Stomach (tissue), 9 donors: ENCODE data around the gene SLC6A5. TPM values are rescaled to one million over a fixed set of nuclear protein-coding genes. Genes with fewer than 3 reads are reported as not detected.
A peak's percentile ranks its signal among the peaks of the same experiment; 100 is the strongest.

Experiments
- DNase-seq, 2 donors: peaks; one replicate each; pipeline versions ENCODE4 v3.0.0 to v3.0.0-alpha.2; 2013 to 2019
- H3K27ac ChIP-seq, 5 donors: fragments of 200-600 bp in 4 of 5; sonication (generic) in 4 of 5; one replicate each; pipeline ENCODE4 v1.5.1; 2013 to 2019; ENCODE audit warnings: mild to moderate bottlenecking in 1 of 5, moderate library complexity in 1 of 5
- H3K27me3 ChIP-seq, 3 donors: fragments of 200-600 bp; sonication (generic); one replicate each; pipeline ENCODE4 v1.5.1; 2017 to 2019; ENCODE audit warnings: mixed run types in 1 of 3
- H3K36me3 ChIP-seq, 4 donors: fragments of 200-600 bp; sonication (generic); 1 replicate in 3 of 4; 2 replicates in 1 of 4; pipeline ENCODE4 v1.5.1; 2016 to 2019
- H3K4me1 ChIP-seq, 4 donors: fragments of 200-600 bp; sonication (generic); one replicate each; pipeline ENCODE4 v1.5.1; 2016 to 2019
- H3K4me3 ChIP-seq, 4 donors: fragments of 200-600 bp; sonication (generic) in 3 of 4; one replicate each; pipeline ENCODE4 v1.5.1; 2016 to 2019; ENCODE audit warnings: mild to moderate bottlenecking in 1 of 4
- H3K9me3 ChIP-seq, 4 donors: fragments of 200-600 bp; sonication (generic); one replicate each; pipeline ENCODE4 v1.5.1; 2016 to 2019
- CTCF ChIP-seq, 7 experiments: fragments of 450-650 bp in 4 of 7; fragments of 200-600 bp in 3 of 7; sonication (generic) in 3 of 7; IDR thresholded peaks; one replicate each; pipeline ENCODE4 v1.5.1; 2016 to 2019; ENCODE audit warnings: antibody characterized with exemption in 7 of 7, control low read depth in 2 of 7, mild to moderate bottlenecking in 1 of 7
- EP300 ChIP-seq: sonication (generic); formaldehyde crosslinking; IDR thresholded peaks from one replicate; pipeline ENCODE4 v1.6.1; 2017; ENCODE audit warnings: antibody characterized with exemption
- POLR2A ChIP-seq, 4 donors: fragments of 450-650 bp; IDR thresholded peaks; one replicate each; pipeline ENCODE4 v1.6.1; 2016; ENCODE audit warnings: antibody characterized with exemption in 4 of 4, control low read depth in 2 of 4, mild to moderate bottlenecking in 1 of 4, moderate library complexity in 1 of 4
- POLR2AphosphoS5 ChIP-seq, 3 donors: sonication (generic); formaldehyde crosslinking; IDR thresholded peaks; one replicate each; pipeline ENCODE4 v1.6.1; 2016; ENCODE audit warnings: antibody characterized with exemption in 3 of 3
- WGBS, 5 donors: extraction: QIAGEN DNeasy Blood & Tissue Kit in 3 of 5; methylation state at CpG; one replicate each; pipeline versions ENCODE4 v1.1.5 to v1.1.7; 2013 to 2018; 5-methylcytosine and 5-hydroxymethylcytosine counted together
- intact Hi-C: fragments of 100-400 bp; cut with DNase I; formaldehyde crosslinking; loops from one replicate; pipeline ENCODE4 v1.15.1; 2023; ENCODE audit warnings: low total_unique reads
- polyA plus RNA-seq, 3 donors: library from polyadenylated mRNA; stranded (reverse); fragments of 200-250 nt; gene quantifications; one replicate each; pipeline ENCODE4 v1.2.3, GENCODE V29; 2013
- total RNA-seq, 5 donors: library from RNA; depleted of rRNA; stranded (reverse); fragments of >200 nt; gene quantifications; one replicate each; pipeline versions ENCODE4 v1.1.0 to v1.2.3, GENCODE V29; 2014 to 2016
- donor health status: healthy with polysubstance abuse.
- donor health status: Bipolar disorder and iron deficiency.
- donor health status: healthy.

Gene SLC6A5
- total and polyA plus RNA-seq, 8 donors: not detected

GRCh38 chr11:20672575-20672974 lies 73.2 kb downstream of the SLC6A5 start:
- Histone ChIP-seq H3K4me3 (no peak overlapping the region), H3K27me3 (peaks cover 9 to 72% (median 45%) of the 10 kb centered on the region in 3 donors), H3K36me3 (no peaks in the 10 kb centered on the region), H3K9me3 (no peaks in the 10 kb centered on the region), H3K27ac (no peak overlapping the region), H3K4me1 (peaks cover 8 to 23% (median 19%) of the 10 kb centered on the region in 4 donors)
- intact Hi-C loops: no loop called here
- TF ChIP-seq CTCF (IDR thresholded peaks at IDR 0.05) (peak in 1 of 7 experiments; percentile 14), POLR2A (IDR thresholded peaks at IDR 0.05) (no peak), POLR2AphosphoS5 (IDR thresholded peaks at IDR 0.05) (no peak)
- WGBS, 5 donors: 21 to 36% (median 31%) methylated on average over 2 of the region's 2 CpGs
- peak in 1 of 2 donors; percentile 18 for DNase-seq

- no peak for DNase-seq
- intact Hi-C loops: no loop called here
- H3K36me3 ChIP-seq: no peaks in the 10 kb centered on the region
- no peak for TF ChIP-seq CTCF (IDR thresholded peaks at IDR 0.05)
- TF ChIP-seq EP300: no peak
- no peak for TF ChIP-seq POLR2AphosphoS5 (IDR thresholded peaks at IDR 0.05)
- TF ChIP-seq POLR2A (IDR thresholded peaks at IDR 0.05): no peak
- H3K9me3 ChIP-seq: no peaks in the 10 kb centered on the region
- H3K4me1 ChIP-seq: no peaks in the 10 kb centered on the region
- H3K27ac ChIP-seq: no peak overlapping the region
- peaks cover 0 to 31% (median 6%) of the 10 kb centered on the region in 3 donors for H3K27me3 ChIP-seq
- 89 to 100% (median 96%) methylated on average over 2 of the region's 2 CpGs for WGBS, 5 donors
- no peak overlapping the region for H3K4me3 ChIP-seq
Measured at GRCh38 chr11:20676658-20677057, 77.2 kb downstream of the SLC6A5 start.

GRCh38 chr11:20688761-20689160 lies 89.4 kb downstream of the SLC6A5 start:
- no peak for DNase-seq
- H3K4me3 ChIP-seq: no peak overlapping the region
- 70 to 80% (median 77%) methylated on average over 3 of the region's 3 CpGs for WGBS, 5 donors

GRCh38 chr11:20707876-20708275 lies 108.5 kb downstream of the SLC6A5 start:
- no peaks in the 10 kb centered on the region for H3K36me3 ChIP-seq
- DNase-seq: no peak
- intact Hi-C loops: no loop called here

More at GRCh38 chr11:20688761-20689160, 89.4 kb downstream of the SLC6A5 start:
- intact Hi-C loops: no loop called here
- Histone ChIP-seq H3K27me3 (no peaks in the 10 kb centered on the region), H3K4me1 (no peaks in the 10 kb centered on the region), H3K36me3 (no peaks in the 10 kb centered on the region), H3K27ac (no peak overlapping the region), H3K9me3 (no peaks in the 10 kb centered on the region)
- TF ChIP-seq CTCF (IDR thresholded peaks at IDR 0.05) (no peak), POLR2AphosphoS5 (IDR thresholded peaks at IDR 0.05) (no peak), EP300 (no peak), POLR2A (IDR thresholded peaks at IDR 0.05) (no peak)

More at GRCh38 chr11:20707876-20708275, 108.5 kb downstream of the SLC6A5 start:
- TF ChIP-seq POLR2AphosphoS5 (IDR thresholded peaks at IDR 0.05) (no peak), EP300 (no peak), POLR2A (IDR thresholded peaks at IDR 0.05) (no peak), CTCF (IDR thresholded peaks at IDR 0.05) (no peak)
- peaks cover 0 to 26% (median 10%) of the 10 kb centered on the region in 4 donors for H3K9me3 ChIP-seq
- no peaks in the 10 kb centered on the region for H3K4me1 ChIP-seq
- H3K4me3 ChIP-seq: no peak overlapping the region
- 53 to 64% (median 55%) methylated on average over 5 to 6 of the region's 6 CpGs for WGBS, 5 donors
- H3K27me3 ChIP-seq: no peaks in the 10 kb centered on the region
- H3K27ac ChIP-seq: no peak overlapping the region

Other genes with a start within 250 kb of the SLC6A5 start
- gene HTATIP2, start 235.9 kb upstream of the SLC6A5 start, total RNA-seq: 10 to 100 TPM; 31.2 to 55.3 (median 46.7) TPM
- gene HTATIP2, start 235.9 kb upstream of the SLC6A5 start, polyA plus RNA-seq: 10 to 100 TPM; 37.7 to 86.0 (median 62.7) TPM
- gene PRMT3, start 211.9 kb upstream of the SLC6A5 start, total RNA-seq: 10 to 100 TPM in 4 of 5 donors, 1 to 10 TPM in 1; 9.0 to 54.5 (median 11.2) TPM
- 1 to 10 TPM; 4.7 to 7.8 (median 7.4) TPM for gene PRMT3, start 211.9 kb upstream of the SLC6A5 start, polyA plus RNA-seq
- gene NELL1, start 70.0 kb downstream of the SLC6A5 start, total RNA-seq: 10 to 100 TPM in 1 of 5 donors, 1 to 10 TPM in 1, not detected in 3; 2.7 to 15.4 TPM
- gene NELL1, start 70.0 kb downstream of the SLC6A5 start, polyA plus RNA-seq: under 1 TPM in 1 of 3 donors, not detected in 2; 0.05 TPM